ENCODE measurements around the gene AMELY. TPM values are rescaled to one million over a fixed set of nuclear protein-coding genes. Genes with fewer than 3 reads are reported as not detected.

Gene AMELY
- total RNA-seq, 1 experiment from 2014 or later = not detected

Other genes starting within 250 kb of the AMELY start
- gene TBL1Y, start 1.1 kb downstream of the AMELY start, total RNA-seq (2014; rRNA removed; shearing (Covaris generic)) = not detected in 2 replicates

Data from H4 (cell line).